Smooth muscle cell of the brain vasculature (primary cell): ENCODE measurements around the gene NUP210.
A peak's percentile ranks its signal among the peaks of the same experiment; 100 is the strongest.

Source experiments
- DNase-seq: peaks from one replicate; pipeline ENCODE4 v3.0.0-alpha.2; 2012; ENCODE audit warnings: low read depth, low spot score

The NUP210 gene

GRCh38 chr3:13375464-13375863 lies 44.7 kb downstream of the NUP210 start:
- no peak for DNase-seq

GRCh38 chr3:13373975-13374586 lies 46.0 kb downstream of the NUP210 start:
- no peak for DNase-seq

DNA sequence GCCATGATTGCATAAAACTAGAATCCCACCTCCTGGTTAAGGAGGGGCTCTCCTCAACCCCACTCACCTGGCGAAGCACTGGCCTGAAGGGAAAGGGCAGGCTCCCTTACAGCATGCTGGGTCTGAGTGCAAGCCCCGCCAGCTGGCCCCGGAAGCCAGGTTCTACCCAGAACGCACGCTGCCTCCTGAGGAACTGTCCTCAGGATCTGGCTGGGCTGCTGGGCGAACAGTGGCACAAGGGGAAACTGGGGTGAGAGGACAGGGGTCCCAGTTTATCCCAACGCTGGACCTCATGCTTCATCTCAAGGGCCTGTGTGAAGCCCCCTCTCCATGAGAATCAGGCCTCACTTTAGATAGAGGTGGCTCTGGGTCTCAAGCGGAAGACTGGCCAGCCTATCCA lies 47.5 kb downstream of the NUP210 start:
- DNase-seq, result no peak

DNA sequence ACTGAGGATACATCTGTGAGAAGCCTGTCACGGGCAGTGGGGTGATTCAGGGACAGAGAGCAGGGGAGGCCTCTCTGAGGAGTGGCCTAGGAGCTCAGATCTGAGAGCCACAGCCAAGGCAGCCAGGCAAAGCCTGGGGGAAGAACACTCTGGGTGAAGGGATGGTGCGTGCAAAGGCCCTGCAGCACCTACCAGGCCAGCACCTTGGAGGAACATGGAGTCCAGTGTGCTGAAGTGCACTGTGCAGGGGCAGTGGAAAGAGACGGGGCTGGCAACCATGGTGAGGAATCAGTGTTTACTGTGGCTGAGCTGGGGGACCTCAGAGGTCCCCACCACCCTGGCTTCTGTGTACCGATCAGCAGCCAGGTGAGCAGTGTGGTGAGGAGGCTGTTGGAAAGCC lies 48.0 kb downstream of the NUP210 start:
- no peak for DNase-seq

- DNase-seq, result no peak
Observed at GRCh38 chr3:13371100-13372075, 48.7 kb downstream of the NUP210 start.

DNA sequence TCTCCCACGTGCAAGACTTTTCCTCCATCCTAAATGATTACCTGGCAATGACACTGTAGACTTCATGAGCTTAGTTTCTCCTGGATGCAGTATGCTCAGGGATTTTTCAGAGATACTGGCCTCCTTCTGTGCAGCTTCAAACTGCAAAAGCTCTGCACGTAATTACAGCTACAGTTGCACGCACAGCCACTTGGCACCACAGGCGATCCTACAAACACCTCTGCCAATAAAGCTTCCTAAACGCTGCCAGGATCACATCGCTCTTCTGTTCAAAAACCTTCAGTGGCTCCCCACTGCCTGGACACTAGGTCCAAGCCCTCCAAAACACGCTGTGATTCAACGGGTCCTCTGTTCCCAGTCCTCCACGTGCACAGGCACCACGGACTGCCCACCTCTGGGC lies 49.5 kb downstream of the NUP210 start:
- no peak for DNase-seq

DNA sequence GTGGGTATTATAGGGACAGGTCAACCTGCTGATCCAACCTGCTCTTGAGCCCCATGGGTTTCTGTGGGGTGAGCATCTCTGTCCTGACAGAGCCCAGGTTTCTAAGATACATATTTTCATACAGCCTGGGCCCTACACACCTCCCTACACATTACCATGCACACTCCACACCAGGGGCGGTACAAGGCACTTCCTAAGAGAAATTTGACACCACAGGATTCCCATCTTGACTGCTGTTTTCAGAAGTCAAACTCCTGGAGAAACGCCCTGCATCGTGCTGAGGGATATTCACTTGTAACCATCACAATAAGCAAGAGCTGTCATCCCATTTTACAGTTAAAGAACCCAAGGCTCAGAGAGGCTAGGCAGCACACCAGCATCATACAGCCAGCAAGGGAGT lies 50.1 kb downstream of the NUP210 start:
- no peak for DNase-seq

DNA sequence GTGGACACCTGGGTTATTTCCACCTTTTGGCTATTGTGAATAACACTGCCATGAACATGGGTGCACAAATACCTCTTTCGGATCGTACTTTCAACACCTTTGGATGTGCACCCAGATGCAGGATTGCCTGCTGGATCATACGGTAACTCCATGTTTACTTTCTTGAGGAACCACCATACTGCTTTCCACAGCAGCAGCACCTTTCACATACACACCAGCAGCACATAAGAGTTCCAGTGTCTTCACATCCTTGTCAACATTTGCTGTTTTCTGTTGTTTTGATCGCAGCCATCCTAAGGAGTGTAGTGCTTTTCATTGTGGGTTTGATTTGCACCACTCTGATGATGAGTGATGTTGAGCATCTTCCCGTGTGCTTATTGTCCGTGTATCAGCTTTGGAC lies 51.3 kb downstream of the NUP210 start:
- no peak for DNase-seq

- no peak for DNase-seq
Observed at GRCh38 chr3:13367728-13368127, 52.4 kb downstream of the NUP210 start.

DNA sequence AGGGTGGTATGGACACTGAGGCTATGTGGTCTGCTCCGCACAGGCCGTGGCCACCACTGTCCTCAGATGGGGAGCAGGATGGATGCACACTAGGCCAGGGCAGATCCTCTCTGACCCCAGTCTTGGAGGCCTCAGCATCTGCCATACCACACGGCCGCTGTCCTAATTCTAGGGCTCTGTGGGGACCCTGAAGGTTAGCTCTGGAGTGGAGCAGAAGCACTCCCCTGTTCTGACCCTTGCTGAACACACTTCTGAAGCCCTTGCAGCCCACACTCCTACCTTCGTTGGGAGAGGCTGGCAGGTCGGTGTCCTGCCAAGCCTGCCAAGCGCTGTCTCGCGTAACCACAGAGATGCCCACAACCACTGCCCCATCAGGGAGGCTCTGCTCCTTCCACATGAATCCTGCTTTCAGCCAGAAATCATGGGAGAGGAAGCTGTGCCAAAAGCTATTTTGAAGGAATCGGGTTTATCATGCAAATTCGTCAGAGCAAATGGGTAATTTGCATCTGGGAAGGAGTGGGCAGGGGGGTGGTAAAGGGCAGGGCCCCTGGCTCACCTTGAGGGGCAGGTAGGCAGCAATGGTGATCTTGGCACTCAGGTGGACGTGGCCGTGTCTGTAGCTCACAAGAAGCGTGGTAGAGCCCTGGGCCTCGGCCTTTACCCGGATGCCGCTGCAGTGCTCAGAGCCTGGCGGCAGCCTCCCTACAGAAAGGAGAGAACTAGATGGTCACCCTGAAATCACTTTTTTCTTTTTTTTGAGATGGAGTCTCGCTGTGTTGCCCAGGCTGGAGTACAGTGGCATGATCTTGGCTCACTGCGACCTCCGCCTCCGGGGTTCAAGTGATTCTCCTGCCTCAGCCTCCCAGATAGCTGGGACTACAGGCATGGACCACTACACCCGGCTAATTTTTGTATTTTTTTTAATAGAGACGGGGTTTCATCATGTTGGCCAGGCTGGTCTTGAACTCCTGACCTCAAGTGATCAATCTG lies 54.4 kb downstream of the NUP210 start:
- DNase-seq, result no peak

DNA sequence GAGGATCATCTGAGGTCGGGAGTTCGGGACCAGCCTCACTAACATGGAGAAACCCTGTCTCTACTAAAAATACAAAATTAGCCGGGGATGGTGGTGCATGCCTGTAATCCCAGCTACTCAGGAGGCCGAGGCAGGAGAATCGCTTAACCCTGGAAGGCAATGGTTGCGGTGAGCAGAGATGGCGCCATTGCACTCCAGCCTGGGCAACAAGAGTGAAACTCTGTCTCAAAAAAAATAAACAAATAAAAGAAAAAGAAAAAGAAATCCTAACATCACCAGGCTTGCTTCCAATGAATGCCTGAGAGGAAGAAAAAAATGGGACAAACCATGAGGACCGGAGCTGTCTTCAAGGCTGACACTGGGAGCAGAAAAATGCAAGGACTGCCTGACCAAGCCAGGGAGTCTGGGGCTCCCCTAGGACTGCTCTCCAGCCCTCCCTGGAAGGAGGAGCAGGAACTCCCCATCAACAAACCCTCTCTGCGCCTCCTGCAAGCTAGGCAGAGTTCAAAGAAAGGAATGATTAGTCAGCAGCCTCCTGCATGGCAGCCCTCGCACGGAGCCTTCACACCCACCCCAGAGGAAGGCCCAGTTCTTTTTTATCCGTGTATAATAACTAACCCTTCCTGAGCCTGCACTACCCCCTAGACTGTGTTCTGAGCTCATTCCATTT lies 55.4 kb downstream of the NUP210 start:
- peak; percentile 81 for DNase-seq

- DNase-seq, result no peak
Observed at GRCh38 chr3:13362551-13362950, 57.6 kb downstream of the NUP210 start.

DNA sequence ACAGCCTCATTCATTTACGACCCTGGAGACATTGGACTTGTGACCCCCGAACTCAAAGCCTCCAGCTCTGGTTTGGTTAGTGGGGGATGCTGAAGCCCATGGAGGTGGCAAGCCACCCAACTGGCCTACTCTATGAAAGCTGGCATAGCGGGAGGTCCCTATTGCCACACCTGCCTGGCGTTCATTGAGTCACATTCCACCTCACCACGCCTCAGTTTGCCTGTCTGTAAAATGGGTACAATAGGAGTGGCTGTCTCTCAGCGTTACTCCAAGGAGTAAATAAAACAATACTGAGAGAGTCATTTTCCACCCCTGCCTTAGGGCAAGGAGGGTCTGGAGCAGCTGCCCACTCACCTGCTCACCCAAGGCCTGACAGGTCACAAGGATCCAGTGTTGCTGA lies 60.2 kb downstream of the NUP210 start:
- DNase-seq, result no peak

GRCh38 chr3:13358643-13359042 lies 61.5 kb downstream of the NUP210 start:
- DNase-seq, result no peak

DNA sequence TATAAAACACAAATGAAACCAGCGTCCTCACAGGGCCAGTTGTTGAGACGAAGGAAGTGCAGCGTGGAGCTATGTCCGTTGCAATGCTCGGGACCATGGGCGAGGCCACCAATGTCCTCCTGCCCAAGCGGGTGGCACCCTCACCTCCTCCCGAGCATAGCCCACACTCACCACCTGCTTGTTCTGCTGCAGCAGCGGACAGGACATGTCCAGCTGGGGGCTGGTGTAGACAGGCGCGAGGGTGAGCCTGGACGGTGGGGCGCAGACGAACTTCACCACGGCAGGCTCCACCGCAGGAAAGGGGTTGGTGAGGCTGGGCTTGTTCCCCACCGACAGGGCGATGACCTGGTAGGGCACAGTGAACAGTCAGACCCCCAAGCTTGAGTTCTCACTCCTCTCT lies 62.1 kb downstream of the NUP210 start:
- DNase-seq, result no peak

- DNase-seq, result no peak
Observed at GRCh38 chr3:13357074-13357473, 63.0 kb downstream of the NUP210 start.

GRCh38 chr3:13353936-13354542 lies 66.1 kb downstream of the NUP210 start:
- DNase-seq, result no peak

- no peak for DNase-seq
Observed at GRCh38 chr3:13353506-13353905, 66.6 kb downstream of the NUP210 start.

DNA sequence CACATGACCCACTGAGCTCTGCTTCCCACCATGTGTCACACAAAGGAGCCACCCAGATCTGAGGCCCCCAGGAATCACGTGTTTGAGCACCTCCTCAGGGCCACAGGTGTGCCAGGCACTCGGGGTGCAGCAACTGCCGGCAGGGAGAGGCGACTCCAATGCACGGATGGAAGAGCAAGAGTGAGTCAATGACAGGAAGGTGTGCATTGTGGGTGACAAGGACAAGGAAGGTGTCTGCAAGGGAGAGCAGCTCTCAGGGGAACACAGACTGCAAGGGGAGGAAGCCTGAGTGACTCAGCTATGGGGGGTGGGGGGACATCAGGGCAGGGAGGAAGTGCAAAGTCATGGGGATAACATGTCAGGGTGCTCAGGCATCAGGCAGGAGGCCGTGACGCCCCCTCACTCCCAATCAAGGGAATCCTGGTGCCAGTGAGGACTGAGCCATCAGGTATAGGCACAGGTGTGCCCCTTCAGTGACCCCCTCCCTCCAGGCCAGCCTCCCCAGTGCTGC lies 67.4 kb downstream of the NUP210 start:
- no peak for DNase-seq

DNA sequence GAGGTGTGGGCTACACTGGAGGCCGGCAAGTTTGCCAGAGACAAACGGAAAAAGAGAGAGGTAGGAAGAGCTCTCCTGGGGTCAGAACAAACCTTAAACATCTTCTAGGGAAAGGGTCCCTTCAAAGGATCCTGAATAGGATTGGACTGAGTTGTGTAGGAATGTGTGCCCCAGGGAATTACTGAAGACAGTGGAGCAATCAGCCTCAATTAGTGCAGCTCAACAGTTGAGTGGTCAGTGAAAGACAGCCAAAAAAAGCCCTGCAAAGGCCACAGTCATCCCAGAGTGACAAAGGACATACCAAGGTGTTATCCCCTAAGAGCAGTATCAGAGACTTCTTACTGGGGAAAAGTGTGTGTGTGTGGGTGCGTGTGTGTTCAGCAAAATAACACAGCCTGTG lies 70.3 kb downstream of the NUP210 start:
- DNase-seq, result no peak
